ENCODE results near the gene C1RL. TPM values are rescaled to one million over a fixed set of nuclear protein-coding genes. Genes with fewer than 3 reads are reported as not detected.

C1RL gene
- total and polyA plus RNA-seq, 2 of the 4 experiments (the other 2 are of a cell fraction): 9.1 to 12.3 TPM

DNA sequence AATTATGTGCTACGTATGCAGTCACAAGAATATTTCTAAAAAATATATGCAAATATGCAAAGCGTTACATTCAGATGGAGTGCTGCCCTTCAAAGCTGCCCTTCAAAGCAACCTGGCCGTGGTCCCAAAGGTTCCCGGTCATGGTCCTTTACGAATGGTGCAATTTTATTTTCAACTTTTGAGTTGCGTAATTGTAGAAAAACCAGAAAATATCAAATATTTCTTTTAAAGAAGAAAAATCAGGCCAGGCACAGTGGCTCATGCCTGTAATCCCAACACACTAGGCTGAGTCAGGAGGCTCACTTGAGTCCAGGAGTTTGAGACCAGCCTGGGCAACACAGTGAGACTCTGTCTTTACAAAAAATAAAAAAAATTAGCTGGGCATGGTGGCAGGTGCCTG is 42.5 kb upstream of the C1RL start:
- H2AK5ac ChIP-seq (ENCODE audit: low read depth, low read length): no peak overlapping the region
- DNase-seq: no peak
- H3K4me3 ChIP-seq (ENCODE audit: insufficient read depth, low read depth, low read length): no peak overlapping the region
- no peak overlapping the region for H3K23ac ChIP-seq (ENCODE audit: low read depth, low read length)
- H3K56ac ChIP-seq (ENCODE audit: extremely low read depth, insufficient read depth, low read length): no peak overlapping the region
- no TSS peak for BruUV-seq (replicated peaks)
- no peak overlapping the region for H2BK120ac ChIP-seq (ENCODE audit: low read depth, low read length)
- H2AK9ac ChIP-seq (replicated peaks; ENCODE audit: low read depth, low read length, poor library complexity): no peak overlapping the region
- dilution Hi-C loops (cut with HindIII; ENCODE audit: low sequenced_read_pairs, unreplicated experiment): no loop called here
- H2BK20ac ChIP-seq (ENCODE audit: low read depth, low read length): no peak overlapping the region
- no peak overlapping the region for H3K14ac ChIP-seq (replicated peaks; ENCODE audit: low read depth, low read length)
- intact Hi-C loops (cut with micrococcal nuclease): no loop called here
- no peaks in the 10 kb centered on the region for H3K79me1 ChIP-seq (ENCODE audit: low read depth in 1 of 2, low read length in 2 of 2)
- H3K18ac ChIP-seq (ENCODE audit: low read depth, low read length): no peak overlapping the region
- WGBS, 2 experiments (ENCODE audit: extremely low coverage in 2 of 2, insufficient read length in 1 of 2): 93% methylated on average over 4 of the region's 6 CpGs; no CpG with 5 or more reads in 1 of the 2 experiments
- CTCF ChIA-PET: no interaction called here
- no peaks in the 10 kb centered on the region for H3K4me1 ChIP-seq (ENCODE audit: control insufficient read depth, insufficient read depth, low read length)
- no peaks in the 10 kb centered on the region for H3K9me1 ChIP-seq (ENCODE audit: insufficient read depth, low read length)
- POLR2A ChIA-PET (ENCODE audit: unreplicated experiment): no interaction called here
- no peaks in the 10 kb centered on the region; the same call in 1 of the 2 replicates for H4K20me1 ChIP-seq (ENCODE audit: insufficient read depth, low read length)
- no peak overlapping the region for H3K4ac ChIP-seq (ENCODE audit: low read depth, low read length)
- TF ChIP-seq RFX5 (IDR thresholded peaks at IDR 0.05; ENCODE audit: low read depth, low read length): no peak
- peak; percentile 66 for TF ChIP-seq CEBPB (IDR thresholded peaks at IDR 0.05; ENCODE audit: low read depth, low read length)
- no peaks in the 10 kb centered on the region for H3K9me3 ChIP-seq (ENCODE audit: control insufficient read depth, insufficient read depth, low read length)
- H3K27ac ChIP-seq (ENCODE audit: insufficient read depth, low read length): no peak overlapping the region
- in situ Hi-C loops (cut with MboI; ENCODE audit: low sequenced_read_pairs): no loop called here
- no peak overlapping the region for H4K8ac ChIP-seq (ENCODE audit: low read depth in 2 of 2, low read length in 2 of 2)
- H4K5ac ChIP-seq (ENCODE audit: low read depth, low read length): no peak overlapping the region
- no peak overlapping the region for H2AFZ ChIP-seq (replicated peaks; ENCODE audit: low read length, poor library complexity)
- no peaks in the 10 kb centered on the region for H3K27me3 ChIP-seq (ENCODE audit: control insufficient read depth, insufficient read depth, low read length)
- no peak for ATAC-seq (ENCODE audit: low read depth)
- H2BK15ac ChIP-seq (ENCODE audit: low read depth, low read length): no peak overlapping the region
- no peak overlapping the region for H4K91ac ChIP-seq (ENCODE audit: insufficient read depth, low read depth, low read length)
- H3K9ac ChIP-seq (ENCODE audit: low read depth, low read length): no peak overlapping the region
- H3K4me2 ChIP-seq (ENCODE audit: low read depth, low read length): no peak overlapping the region
- peaks cover 45% of the 10 kb centered on the region for H3K36me3 ChIP-seq (ENCODE audit: control insufficient read depth, insufficient read depth, low read length)
- H2BK5ac ChIP-seq (ENCODE audit: low read depth, low read length, poor library complexity, severe bottlenecking): no peak overlapping the region

Data from IMR-90 (cell line).